K562 (cell line): ENCODE measurements around the gene TPO. TPM values are rescaled to one million over a fixed set of nuclear protein-coding genes. Genes with fewer than 3 reads are reported as not detected.

Source experiments
- ATAC-seq: fragments of 200-7000 bp; cut with Tn5 transposase; 3 replicates; pipeline ENCODE4 v1.9.1; 2020; ENCODE audit warnings: moderate library complexity
- BruUV-seq: library from RNA; stranded (reverse); fragments of 400-500 nt; replicated peaks from 2 replicates; lab custom pipeline; 2021; lab: Mats Ljungman, UMichigan
- CTCF ChIA-PET: fragments of 300-600 bp; formaldehyde crosslinking; extraction: SDS; loops from one replicate; lab custom pipeline; 2021; ENCODE audit warnings: low intra/inter-chr PET ratio; lab: Yijun Ruan, JAX
- POLR2A ChIA-PET: fragments of 300-600, 350-650 bp; sonication (Branson Sonifier 250); formaldehyde crosslinking; extraction: SDS; loops from one replicate; lab custom pipeline; 2021; ENCODE audit warnings: antibody characterized with exemption, inconsistent platforms; lab: Yijun Ruan, JAX
- DNase-seq, 4 experiments: peaks; one replicate each; pipeline versions ENCODE4 v3.0.0 to v3.0.0-alpha.2; 2011 to 2018; ENCODE audit warnings: low spot score in 3 of 4, mixed read lengths in 3 of 4; ENCODE audit errors: extremely low read depth in 1 of 4
- FAIRE-seq: peaks from 2 replicates; lab custom pipeline; 2011; peaks lifted over from hg19 to GRCh38; lab: Jason Lieb, UNC
- H2AFZ ChIP-seq: 2 replicates; pipeline ENCODE4 v1.6.0; 2011; ENCODE audit warnings: low read depth, low read length, control low read depth, inconsistent platforms
- H3K27ac ChIP-seq: fragments of 200-600 bp; 3 replicates; pipeline ENCODE4 v1.8.0; 2011; ENCODE audit warnings: low read depth, mild to moderate bottlenecking, control low read depth, inconsistent platforms, low read length, moderate library complexity, mixed read lengths; ENCODE audit errors: extremely low read depth
- H3K27me3 ChIP-seq, 2 experiments: fragments of 300-600 bp in 1 of 2; 2 replicates in 1 of 2; 3 replicates in 1 of 2; pipeline versions ENCODE4 v1.6.0 to v1.8.0; 2011; ENCODE audit warnings: inconsistent platforms in 2 of 2, low read length in 2 of 2, mild to moderate bottlenecking in 1 of 2, mixed read lengths in 1 of 2, moderate library complexity in 1 of 2; ENCODE audit not compliant: control insufficient read depth in 2 of 2, insufficient read depth in 2 of 2
- H3K36me3 ChIP-seq: fragments of 300-600 bp; 3 replicates; pipeline ENCODE4 v1.8.0; 2011; ENCODE audit warnings: mild to moderate bottlenecking, low read length, inconsistent platforms; ENCODE audit not compliant: control insufficient read depth, insufficient read depth
- H3K4me1 ChIP-seq, 2 experiments: fragments of 200-600 bp in 1 of 2; replicated peaks in 1 of 2; 2 replicates in 1 of 2; 3 replicates in 1 of 2; pipeline versions ENCODE4 v1.5.1 to v1.8.0; 2011; ENCODE audit warnings: inconsistent platforms in 2 of 2, low read length in 2 of 2, mild to moderate bottlenecking in 1 of 2, mixed read lengths in 1 of 2, moderate library complexity in 1 of 2; ENCODE audit not compliant: control insufficient read depth in 2 of 2, insufficient read depth in 2 of 2
- H3K4me2 ChIP-seq: 2 replicates; pipeline ENCODE4 v1.6.1; 2011; ENCODE audit warnings: low read length, control low read depth, inconsistent platforms, mixed read lengths; ENCODE audit not compliant: insufficient read depth
- H3K4me3 ChIP-seq: fragments of 200-600 bp; sonication (generic), shearing (Covaris generic); 2 replicates; pipeline ENCODE4 v1.5.1; 2016; ENCODE audit warnings: control low read depth, inconsistent platforms
- H3K79me2 ChIP-seq: fragments of 200-600 bp; 3 replicates; pipeline ENCODE4 v1.8.0; 2011; ENCODE audit warnings: low read length, inconsistent platforms; ENCODE audit not compliant: control insufficient read depth, insufficient read depth
- H3K9ac ChIP-seq, 2 experiments: 2 replicates each; pipeline versions ENCODE4 v1.6.0 to v1.6.1; 2011; ENCODE audit warnings: low read depth in 2 of 2, low read length in 2 of 2, control low read depth in 1 of 2, inconsistent platforms in 1 of 2, mild to moderate bottlenecking in 1 of 2, mixed read lengths in 1 of 2; ENCODE audit not compliant: insufficient read depth in 1 of 2
- H3K9me1 ChIP-seq: one replicate; pipeline ENCODE4 v1.6.0; 2011; ENCODE audit warnings: inconsistent platforms, mild to moderate bottlenecking, low read length, moderate library complexity; ENCODE audit not compliant: control insufficient read depth, insufficient read depth
- H3K9me3 ChIP-seq: replicated peaks from 2 replicates; pipeline ENCODE4 v1.5.1; 2011; ENCODE audit warnings: low read depth, low read length, inconsistent platforms; ENCODE audit not compliant: control insufficient read depth, insufficient read depth
- H4K20me1 ChIP-seq: replicated peaks from 2 replicates; pipeline ENCODE4 v1.6.1; 2011; ENCODE audit warnings: low read length, inconsistent platforms, mixed read lengths; ENCODE audit not compliant: control insufficient read depth, insufficient read depth
- EP400 ChIP-seq: fragments of 450-650 bp; IDR thresholded peaks from 2 replicates; pipeline ENCODE4 v1.6.1; 2017; ENCODE audit warnings: antibody characterized with exemption, mild to moderate bottlenecking, moderate library complexity
- JUND ChIP-seq, 2 experiments: IDR thresholded peaks; 2 replicates in 1 of 2; 3 replicates in 1 of 2; pipeline ENCODE4 v1.6.1; 2011; ENCODE audit warnings: borderline replicate concordance in 2 of 2, low read depth in 2 of 2, low read length in 2 of 2, improper control_type of control experiment in 1 of 2, missing biosample characterization in 1 of 2, missing genetic modification characterization in 1 of 2, missing genetic modification reagents in 1 of 2
- RBBP5 ChIP-seq: fragments of 200-600 bp; sonication (generic); IDR thresholded peaks from 2 replicates; pipeline ENCODE4 v1.6.1; 2012; ENCODE audit warnings: borderline replicate concordance, mild to moderate bottlenecking, low read length, control low read depth, inconsistent platforms; ENCODE audit not compliant: insufficient read depth, poor library complexity, severe bottlenecking
- SETDB1 ChIP-seq: IDR thresholded peaks from one replicate; pipeline ENCODE4 v1.6.1; 2012; ENCODE audit warnings: low read length, control low read depth, inconsistent platforms
- SMAD3 ChIP-seq: fragments of 450-650 bp; formaldehyde crosslinking; conservative IDR thresholded peaks from 2 replicates; pipeline ENCODE4 v1.4.0; 2020; ENCODE audit warnings: mild to moderate bottlenecking
- SMARCA4 ChIP-seq: fragments of 450-650 bp; IDR thresholded peaks from 2 replicates; pipeline ENCODE4 v1.6.1; 2016
- TAF7 ChIP-seq: fragments of 450-650 bp; IDR thresholded peaks from 2 replicates; pipeline ENCODE4 v1.6.1; 2016; ENCODE audit warnings: missing genetic modification characterization, missing compliant biosample characterization
- WHSC1 ChIP-seq: IDR thresholded peaks from one replicate; pipeline ENCODE4 v1.6.1; 2012; ENCODE audit warnings: low read length, control low read depth, inconsistent platforms
- WGBS: fragments of 100-300 bp; shearing (Covaris generic); methylation state at CpG from one replicate; pipeline ENCODE4 v1.1.6; 2016; ENCODE audit warnings: low coverage, mixed read lengths; ENCODE audit not compliant: insufficient coverage; ENCODE audit errors: missing lambda C conversion rate; 5-methylcytosine and 5-hydroxymethylcytosine counted together
- in situ Hi-C: fragments of 300-500 bp; cut with MboI; formaldehyde crosslinking; loops from 4 replicates; pipeline ENCODE4 v1.15.0; 2018; ENCODE audit warnings: inconsistent platforms, mixed read lengths
- intact Hi-C: fragments of 100-400 bp; cut with micrococcal nuclease; formaldehyde crosslinking; loops from 2 replicates; pipeline ENCODE4 v1.14.2; 2022
- polyA plus RNA-seq, 8 experiments: library from polyadenylated mRNA; depleted of rRNA in 4 of 8; stranded (reverse) in 5 of 8; unstranded in 3 of 8; fragments of >200 nt; fragmentation: Nextera tagmentation in 2 of 8; fragmentation: Illumina TruSeq in 1 of 8; extraction: Ambion mirVana in 2 of 8; extraction: Trizol in 1 of 8; gene quantifications; 2 replicates each; pipeline versions ENCODE4 v1.2.1 to v1.2.3, GENCODE V29; 2011 to 2014; ENCODE audit warnings: inconsistent platforms in 1 of 8, missing spikeins in 1 of 8
- total RNA-seq, 7 experiments: library from RNA; depleted of rRNA in 6 of 7; stranded (reverse); fragments of >200 nt in 6 of 7; fragmentation: Illumina TruSeq in 2 of 7; extraction: Trizol in 2 of 7; gene quantifications; 2 replicates each; pipeline versions ENCODE4 v1.2.1 to v1.2.3, GENCODE V29; 2011 to 2021; ENCODE audit warnings: low replicate concordance in 1 of 7
- TF ChIP-seq, protein P1 (sequence below): IDR thresholded peaks from 3 replicates; pipeline ENCODE4 v1.6.1; 2011; ENCODE audit warnings: borderline replicate concordance, mild to moderate bottlenecking, moderate library complexity; ENCODE audit not compliant: insufficient read length; ENCODE audit errors: extremely low read depth
- TF ChIP-seq, protein P2 (sequence below): fragments of 250-450 bp; sonication (Bioruptor Pico); IDR thresholded peaks from 2 replicates; pipeline ENCODE4 v1.5.0; 2021; ENCODE audit warnings: mild to moderate bottlenecking, moderate library complexity

TPO gene
- total and polyA plus RNA-seq, 9 of the 15 experiments (the other 6 are each of a cell fraction or from before 2014, with no cell fraction given) = not detected

DNA sequence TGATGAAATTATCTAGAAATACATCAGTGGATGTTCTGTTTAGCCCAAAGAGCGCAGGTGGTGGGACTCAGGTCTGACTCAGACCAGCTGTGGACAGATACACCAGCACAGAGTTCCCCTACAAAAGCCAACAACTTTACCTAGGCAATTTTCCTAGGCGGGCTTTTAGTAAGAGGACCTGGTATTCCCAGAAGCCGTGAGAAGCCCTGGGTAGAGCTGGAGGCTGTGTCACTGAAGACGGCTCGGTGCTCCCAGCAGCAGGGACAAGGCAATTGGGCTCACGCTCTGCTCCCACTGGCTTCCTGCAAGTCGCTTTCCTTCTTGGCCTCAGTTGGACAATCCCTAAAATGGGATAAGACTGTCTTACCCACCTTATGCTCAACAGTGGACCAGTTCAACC lies 41.1 kb downstream of the TPO start:
- CTCF ChIA-PET = no interaction called here
- 0% methylated on average over 7 of the region's 7 CpGs for WGBS
- Histone ChIP-seq H3K27ac (no peak overlapping the region), H4K20me1 (no peaks in the 10 kb centered on the region), H3K36me3 (no peaks in the 10 kb centered on the region), H3K4me1 (no peaks in the 10 kb centered on the region), H3K27me3 (peaks cover 2 to 6% of the 10 kb centered on the region in 2 experiments; a peak in 2 of 5 replicates), H3K4me3 (no peak overlapping the region), H3K4me2 (no peak overlapping the region), H3K9me1 (no peaks in the 10 kb centered on the region), H2AFZ (no peak overlapping the region), H3K9ac (no peak overlapping the region), H3K9me3 (no peaks in the 10 kb centered on the region), H3K79me2 (no peaks in the 10 kb centered on the region)
- ATAC-seq = no peak
- intact Hi-C loops = no loop called here
- no TSS peak for BruUV-seq
- no peak for TF ChIP-seq SETDB1
- TF ChIP-seq RBBP5 = no peak
- TF ChIP-seq JUND (IDR thresholded peaks at IDR 0.05; ENCODE audit: borderline replicate concordance, low read depth, low read length) = no peak
- no peak for TF ChIP-seq JUND (tag; IDR thresholded peaks at IDR 0.05; ENCODE audit: borderline replicate concordance, low read depth, low read length)
- TF ChIP-seq, protein P1, sequence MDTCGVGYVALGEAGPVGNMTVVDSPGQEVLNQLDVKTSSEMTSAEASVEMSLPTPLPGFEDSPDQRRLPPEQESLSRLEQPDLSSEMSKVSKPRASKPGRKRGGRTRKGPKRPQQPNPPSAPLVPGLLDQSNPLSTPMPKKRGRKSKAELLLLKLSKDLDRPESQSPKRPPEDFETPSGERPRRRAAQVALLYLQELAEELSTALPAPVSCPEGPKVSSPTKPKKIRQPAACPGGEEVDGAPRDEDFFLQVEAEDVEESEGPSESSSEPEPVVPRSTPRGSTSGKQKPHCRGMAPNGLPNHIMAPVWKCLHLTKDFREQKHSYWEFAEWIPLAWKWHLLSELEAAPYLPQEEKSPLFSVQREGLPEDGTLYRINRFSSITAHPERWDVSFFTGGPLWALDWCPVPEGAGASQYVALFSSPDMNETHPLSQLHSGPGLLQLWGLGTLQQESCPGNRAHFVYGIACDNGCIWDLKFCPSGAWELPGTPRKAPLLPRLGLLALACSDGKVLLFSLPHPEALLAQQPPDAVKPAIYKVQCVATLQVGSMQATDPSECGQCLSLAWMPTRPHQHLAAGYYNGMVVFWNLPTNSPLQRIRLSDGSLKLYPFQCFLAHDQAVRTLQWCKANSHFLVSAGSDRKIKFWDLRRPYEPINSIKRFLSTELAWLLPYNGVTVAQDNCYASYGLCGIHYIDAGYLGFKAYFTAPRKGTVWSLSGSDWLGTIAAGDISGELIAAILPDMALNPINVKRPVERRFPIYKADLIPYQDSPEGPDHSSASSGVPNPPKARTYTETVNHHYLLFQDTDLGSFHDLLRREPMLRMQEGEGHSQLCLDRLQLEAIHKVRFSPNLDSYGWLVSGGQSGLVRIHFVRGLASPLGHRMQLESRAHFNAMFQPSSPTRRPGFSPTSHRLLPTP = no peak
- no peak for TF ChIP-seq EP400
- TF ChIP-seq, protein P2, sequence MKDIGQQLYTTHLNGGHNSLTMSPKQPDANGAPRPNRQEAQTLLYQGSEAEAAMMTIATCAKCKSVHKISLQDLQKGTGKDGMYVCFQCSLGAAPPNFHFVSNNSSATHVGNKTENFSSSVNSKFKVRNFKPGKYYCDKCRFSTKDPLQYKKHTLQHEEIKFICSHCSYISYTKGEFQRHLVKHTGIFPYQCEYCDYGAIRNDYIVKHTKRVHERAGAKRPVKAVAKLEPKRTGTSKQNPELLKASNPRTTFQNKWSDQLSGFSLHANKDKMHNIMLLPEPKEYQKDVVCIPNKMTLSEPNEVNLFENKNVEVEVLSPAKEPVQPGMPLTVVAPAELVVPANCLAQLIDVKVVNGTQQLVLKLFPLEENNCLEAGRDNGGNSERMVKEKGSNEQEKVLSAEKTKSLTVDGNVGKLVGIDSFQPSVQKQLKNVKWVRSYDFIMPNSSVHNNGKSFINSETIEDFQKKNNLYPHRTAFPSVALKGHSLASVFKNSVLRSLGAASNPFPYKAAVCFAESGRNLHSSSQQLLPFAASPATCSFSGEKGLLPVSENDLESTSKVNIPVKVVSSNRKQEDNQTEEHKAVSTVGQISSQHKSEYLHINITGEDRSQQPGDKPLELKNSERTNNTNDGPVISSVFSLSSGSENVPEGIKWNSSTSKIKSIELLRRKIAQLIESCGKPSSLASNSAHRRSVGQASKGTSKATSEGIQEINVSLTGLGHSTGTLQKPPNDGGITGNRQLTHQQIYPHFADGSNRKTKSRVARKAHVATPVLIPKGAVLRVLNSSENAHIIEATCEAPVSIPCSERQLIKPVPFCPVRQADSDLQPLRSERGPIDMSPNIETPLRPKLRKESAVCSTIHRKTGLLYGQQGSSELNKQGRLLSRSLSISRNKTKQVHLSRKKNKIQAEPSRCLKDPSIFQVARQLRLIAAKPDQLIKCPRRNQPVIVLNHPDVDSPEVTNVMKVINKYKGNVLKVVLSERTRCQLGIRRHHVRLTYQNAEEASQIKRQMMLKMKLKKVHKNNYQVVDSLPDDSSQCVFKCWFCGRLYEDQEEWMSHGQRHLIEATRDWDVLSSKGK (CRISPR knock-in tag) = no peak
- no peak for TF ChIP-seq SMARCA4
- no peak for TF ChIP-seq WHSC1
- TF ChIP-seq SMAD3 (CRISPR knock-in tag) = no peak
- TF ChIP-seq TAF7 = no peak
- DNase-seq = no peak
- no peak for FAIRE-seq
- in situ Hi-C loops = no loop called here
- POLR2A ChIA-PET = no interaction called here
